CD4-positive, alpha-beta T cell treated with Interleukin-6 at 100 ng/mL for 8 hours (primary cell): ENCODE measurements around the gene GNLY.
"Not testable (repeated sequence)": the region's sequence is repeated elsewhere in the genome, so short reads cannot be mapped to it uniquely, and the experiment has no call there.

ENCODE experiments used
- DNase-seq: peaks from one replicate; pipeline ENCODE4 v3.0.0-alpha.2; 2020; ENCODE audit warnings: mixed read lengths, low spot score

The GNLY gene

DNA sequence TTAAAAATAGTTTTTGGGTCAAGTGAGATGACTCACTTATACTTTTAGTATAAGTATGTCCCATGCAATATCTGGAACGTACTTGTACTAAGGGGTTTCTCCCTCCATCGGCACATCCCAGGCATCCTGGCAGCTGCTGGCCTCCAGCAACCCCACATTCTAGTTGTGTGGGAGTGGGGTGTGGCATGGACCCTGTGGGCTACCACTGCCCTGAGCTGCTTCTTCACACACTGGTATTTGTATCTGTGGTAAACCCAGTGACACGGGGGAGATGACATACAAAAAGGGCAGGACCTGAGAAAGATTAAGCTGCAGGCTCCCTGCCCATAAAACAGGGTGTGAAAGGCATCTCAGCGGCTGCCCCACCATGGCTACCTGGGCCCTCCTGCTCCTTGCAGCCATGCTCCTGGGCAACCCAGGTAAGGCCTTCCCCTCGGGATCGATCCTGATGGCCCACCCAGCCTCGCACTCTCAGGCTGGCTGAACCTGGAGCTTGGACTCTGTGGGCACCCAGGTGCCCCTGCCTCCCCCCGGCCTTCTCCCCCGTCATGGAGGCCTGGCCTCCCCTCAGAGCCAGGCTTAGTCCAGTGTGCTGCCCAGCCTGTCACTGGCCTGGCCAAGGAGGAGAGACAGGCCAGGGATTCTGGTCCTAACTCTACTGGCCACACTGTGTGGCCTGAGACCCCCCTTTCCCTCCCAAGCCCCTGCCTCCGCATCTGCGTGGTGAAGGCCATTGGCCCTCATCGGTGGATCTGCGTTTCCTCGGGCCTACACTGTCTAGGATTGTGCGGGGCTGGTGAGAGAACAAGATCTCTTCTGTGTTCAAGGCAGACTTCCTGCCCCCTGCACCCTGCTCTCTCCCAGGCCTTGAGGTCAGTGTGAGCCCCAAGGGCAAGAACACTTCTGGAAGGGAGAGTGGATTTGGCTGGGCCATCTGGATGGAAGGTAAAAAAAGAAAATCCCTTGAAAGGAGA lies at the start of gene GNLY:
Gene GNLY, plus strand, starts transcription at position 307 of the 974 bp plus-strand sequence. Its CDS starts 61 bp downstream, at position 368.
- DNase-seq = no peak

DNA sequence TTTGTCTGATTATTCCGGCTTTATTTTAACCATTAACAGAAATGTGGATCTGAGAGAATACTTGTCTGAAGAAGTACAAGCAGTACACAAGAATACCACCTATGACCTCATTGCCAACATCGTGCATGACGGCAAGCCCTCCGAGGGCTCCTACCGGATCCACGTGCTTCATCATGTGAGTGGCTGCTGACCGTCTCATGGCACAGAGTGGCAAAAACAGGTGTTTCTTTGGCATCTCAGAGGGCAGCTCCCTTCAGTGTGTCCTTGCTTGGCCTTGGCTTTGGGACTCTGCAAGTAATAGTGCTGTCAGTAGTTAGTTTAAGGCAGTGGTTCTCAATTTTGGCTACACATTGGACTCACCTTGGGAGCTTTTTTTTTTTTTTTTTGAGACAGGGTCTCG lies 49.2 kb upstream of the GNLY start:
- DNase-seq = no peak

GRCh38 chr2:85646166-85646565 lies 48.0 kb upstream of the GNLY start:
- DNase-seq = no peak

- no peak for DNase-seq
Observed at GRCh38 chr2:85647823-85648526, 46.2 kb upstream of the GNLY start.

DNA sequence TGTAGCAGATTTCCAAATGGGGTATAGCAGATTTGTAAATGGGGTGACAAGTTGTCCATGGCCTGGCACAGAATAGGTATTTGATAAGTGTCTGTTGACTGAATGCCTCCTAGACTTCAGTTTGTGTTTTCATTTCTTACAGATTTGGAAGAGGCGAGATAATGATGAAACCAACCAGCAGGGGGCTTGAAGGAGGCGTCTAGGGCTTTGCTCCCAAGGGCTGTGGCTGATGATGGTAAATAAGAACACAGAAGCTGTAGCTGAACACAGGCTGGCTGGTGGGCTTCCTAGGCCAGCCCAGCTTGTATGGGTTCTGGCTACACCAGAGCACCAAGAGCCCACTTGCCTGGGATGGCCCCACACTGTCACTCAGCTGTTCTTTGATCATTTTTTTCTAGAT lies 45.5 kb upstream of the GNLY start:
- no peak for DNase-seq

GRCh38 chr2:85649201-85650190 lies 44.7 kb upstream of the GNLY start:
- no peak for DNase-seq

GRCh38 chr2:85650456-85650855 lies 43.7 kb upstream of the GNLY start:
- DNase-seq = no peak

DNA sequence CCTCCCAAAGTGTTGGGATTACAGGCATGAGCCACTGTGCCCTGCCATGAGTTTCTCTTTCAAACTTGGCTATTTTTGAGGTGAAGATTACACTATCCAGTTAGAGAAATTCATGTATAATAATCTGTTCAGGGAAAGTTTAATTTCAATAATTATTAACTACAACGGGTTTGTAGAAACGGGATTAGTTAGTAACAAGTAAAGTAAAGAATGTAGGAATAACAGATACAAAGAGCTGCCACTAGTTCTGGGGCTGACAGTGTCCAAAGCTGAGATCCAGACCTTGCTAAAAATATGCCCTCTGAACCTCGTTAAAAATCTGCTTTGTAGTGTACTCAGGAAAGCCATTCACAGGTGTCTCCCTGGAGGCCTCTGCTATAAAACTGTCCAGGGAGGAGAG lies 43.1 kb upstream of the GNLY start:
- no peak for DNase-seq

GRCh38 chr2:85652056-85652455 lies 42.1 kb upstream of the GNLY start:
- DNase-seq = no peak

DNA sequence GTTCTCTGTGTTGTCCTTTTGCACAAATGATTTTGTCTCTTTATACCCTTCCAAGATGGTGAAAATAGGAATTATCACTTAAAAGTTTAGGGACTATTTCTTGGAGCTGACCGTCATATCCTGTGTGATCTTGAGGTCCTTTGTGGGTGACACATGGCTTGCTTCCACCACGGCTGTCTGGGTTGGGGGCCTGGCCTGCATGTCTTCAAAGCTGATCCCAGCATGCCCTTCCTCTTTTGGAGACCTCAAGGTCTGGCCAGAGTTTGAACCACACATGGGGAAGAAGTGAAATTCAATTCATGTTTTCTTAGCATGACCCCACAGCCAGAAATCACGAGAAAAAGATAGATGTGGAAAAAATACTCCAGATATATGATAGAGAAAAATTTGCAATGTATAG lies 40.2 kb upstream of the GNLY start:
- DNase-seq = no peak

- no peak for DNase-seq
Observed at GRCh38 chr2:85655961-85656417, 38.2 kb upstream of the GNLY start.

- DNase-seq = no peak
Observed at GRCh38 chr2:85656468-85656867, 37.7 kb upstream of the GNLY start.

DNA sequence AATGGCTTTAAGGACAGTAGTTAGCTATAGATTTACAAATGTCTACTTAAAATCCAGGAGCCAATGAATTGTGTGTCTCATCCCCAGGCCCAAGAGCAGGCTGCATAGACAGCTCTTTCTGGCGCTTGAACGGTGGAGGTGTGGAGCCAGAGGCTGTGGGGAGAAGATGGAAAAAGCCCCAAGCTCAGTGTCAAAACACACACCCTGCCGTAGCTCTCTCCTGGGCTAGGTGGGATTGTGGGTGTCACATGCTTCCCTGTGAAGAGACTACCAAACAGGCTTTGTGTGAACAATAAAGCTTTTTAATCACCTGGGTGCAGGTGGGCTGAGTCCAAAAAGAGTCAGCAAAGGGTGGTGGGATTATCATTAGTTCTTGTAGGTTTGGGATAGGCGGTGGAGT lies 36.8 kb upstream of the GNLY start:
- DNase-seq = not testable (repeated sequence)

DNA sequence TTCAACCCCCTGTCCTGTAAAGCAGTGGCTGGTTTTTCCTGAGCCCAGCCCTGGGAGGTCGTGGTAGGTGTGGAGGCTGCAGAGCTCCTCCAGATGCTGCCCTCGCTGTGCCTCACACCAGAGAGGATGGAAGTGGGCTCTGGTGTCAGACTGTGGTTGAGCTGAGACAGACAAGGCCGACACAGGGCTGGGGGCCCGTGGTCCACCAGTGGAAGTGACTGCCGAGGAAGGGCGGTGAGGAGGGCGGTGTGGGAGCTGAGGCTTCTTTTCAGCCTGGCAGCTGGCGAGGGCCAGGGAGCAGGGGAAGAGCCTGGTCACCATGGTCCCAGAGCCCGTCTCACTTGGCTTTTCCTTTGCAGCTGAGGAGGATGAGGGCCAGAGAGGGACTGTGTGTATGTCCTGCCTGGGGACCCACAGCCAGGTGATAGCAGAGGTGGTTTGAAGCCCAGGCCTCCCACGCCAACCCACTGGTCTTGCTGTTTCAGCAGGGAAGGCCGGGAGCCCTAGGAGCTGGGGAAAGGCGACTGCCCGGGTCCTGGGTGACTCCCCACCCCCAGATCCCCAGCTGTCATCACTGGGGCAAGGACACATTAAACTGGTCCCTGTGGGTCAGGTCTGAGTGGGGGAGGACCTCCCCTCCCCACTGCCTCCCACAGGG lies 34.7 kb upstream of the GNLY start:
- no peak for DNase-seq

- not testable (repeated sequence) for DNase-seq
Observed at GRCh38 chr2:85660301-85660700, 33.9 kb upstream of the GNLY start.

- DNase-seq = no peak
Observed at GRCh38 chr2:85660725-85661124, 33.4 kb upstream of the GNLY start.

DNA sequence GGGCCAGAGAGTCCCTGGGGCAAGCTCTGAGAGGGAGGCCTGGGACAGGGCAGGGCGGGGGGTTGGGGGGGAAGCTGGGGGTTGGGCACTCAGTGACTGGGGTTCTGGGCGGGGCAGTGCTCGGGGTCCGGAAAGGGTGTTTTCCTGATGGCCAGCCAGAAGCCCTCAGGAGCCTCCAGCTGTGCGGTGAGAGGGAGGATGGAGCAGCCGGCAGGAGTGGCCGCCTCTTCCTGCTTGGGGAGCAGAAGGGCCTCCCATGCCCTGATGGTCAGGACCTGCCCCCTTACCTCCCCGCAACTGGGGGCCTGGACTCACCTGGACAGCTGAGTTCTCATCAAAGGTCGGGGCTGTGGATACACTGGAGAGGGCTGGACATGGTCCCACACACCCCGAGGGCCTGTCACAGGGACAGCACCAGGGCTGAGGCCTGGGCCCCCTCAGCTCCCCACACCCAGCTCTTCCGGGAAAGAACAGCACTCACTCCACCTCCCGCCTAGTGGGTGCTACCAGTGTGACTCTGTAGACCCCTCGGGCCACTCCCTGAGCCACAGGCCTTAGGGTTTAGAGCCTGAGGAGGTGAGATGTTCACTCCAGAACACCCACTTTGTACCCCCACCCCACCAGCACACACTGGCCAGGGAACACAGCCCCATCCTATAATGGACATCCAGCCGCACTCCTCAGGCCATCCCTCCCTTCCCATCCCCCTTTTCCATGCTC lies 32.9 kb upstream of the GNLY start:
- DNase-seq = no peak

DNA sequence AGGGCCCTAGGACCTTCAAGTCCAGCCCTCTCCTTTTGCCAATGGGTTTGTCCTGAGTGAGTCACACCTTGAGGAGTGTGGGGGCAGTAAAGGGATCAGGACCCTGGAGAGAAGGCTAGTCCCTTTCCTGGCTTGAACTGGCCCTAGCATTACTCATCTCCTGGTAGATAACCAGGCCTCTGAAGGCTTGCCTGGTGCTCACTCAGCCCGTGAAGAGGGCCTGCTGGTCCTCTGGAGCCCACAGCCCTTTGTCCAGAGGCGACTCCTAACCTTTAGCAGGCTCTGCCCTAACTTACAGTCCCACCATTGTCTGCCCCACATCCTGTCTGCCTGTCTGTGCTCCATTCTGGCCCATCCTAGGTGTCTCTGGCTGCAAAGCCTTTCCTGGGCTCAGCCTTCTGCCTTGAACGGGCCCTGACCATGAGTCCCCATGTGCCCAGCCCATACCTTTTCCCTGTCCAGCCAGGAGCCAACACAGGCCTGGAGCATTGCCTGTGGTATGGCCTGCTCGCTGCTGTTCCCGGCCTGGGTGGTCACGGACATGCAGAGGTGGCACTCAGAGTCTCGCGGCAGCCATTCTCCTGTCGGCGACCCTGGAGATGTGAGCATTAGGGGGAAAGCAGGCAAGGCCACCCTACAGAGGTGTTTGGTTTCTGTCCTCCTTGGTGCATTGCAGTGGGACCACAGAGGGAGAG lies 31.1 kb upstream of the GNLY start:
- no peak for DNase-seq

GRCh38 chr2:85663594-85664565 lies 30.3 kb upstream of the GNLY start:
- no peak for DNase-seq
